ENCODE results near the gene SUFU. TPM values are rescaled to one million over a fixed set of nuclear protein-coding genes. Genes with fewer than 3 reads are reported as not detected.

SUFU gene
- total and polyA plus RNA-seq, 7 donors, result 1.2 to 10.5 (median 6.6) TPM

DNA sequence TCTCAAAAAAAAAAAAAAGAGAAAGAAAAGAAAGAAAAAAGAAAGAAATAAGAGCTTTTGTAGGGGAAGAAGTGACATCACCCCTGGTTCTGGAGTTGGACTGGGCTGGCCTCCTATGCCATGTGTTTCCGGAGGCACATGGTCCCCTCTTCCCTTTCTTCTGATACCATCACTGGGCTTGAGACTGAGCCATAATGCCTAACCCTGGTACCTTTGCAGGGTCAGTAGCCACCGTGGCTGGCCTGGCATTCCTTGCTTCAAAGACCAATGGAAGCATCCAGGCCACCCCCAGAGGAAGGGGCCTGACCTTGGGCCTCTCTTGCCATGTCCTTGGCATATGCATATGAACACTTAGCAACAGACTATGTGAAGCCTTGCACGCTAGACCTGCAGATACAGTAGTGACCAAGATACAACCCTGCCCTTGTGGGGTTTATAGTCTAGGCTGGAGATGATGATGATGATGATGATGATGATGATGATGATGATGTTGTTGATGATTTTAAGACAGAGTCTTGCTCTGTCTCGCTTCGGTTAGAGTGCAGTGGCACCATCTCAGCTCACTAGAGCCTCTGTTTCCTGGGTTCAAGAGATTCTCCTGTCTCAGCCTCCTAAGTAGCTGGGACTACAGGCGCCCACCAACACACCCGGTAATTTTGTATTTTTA lies 31.8 kb downstream of the SUFU start:
- Histone ChIP-seq H3K4me1 (no peaks in the 10 kb centered on the region), H3K9me3 (no peaks in the 10 kb centered on the region), H3K4me3 (no peak overlapping the region), H3K27ac (no peak overlapping the region), H3K27me3 (no peaks in the 10 kb centered on the region), H3K36me3 (no peaks in the 10 kb centered on the region)
- intact Hi-C loops (cut with DNase I), result no loop called here
- no peak for TF ChIP-seq EP300 (IDR thresholded peaks at IDR 0.05)
- no peak for TF ChIP-seq CTCF (IDR thresholded peaks at IDR 0.05)
- TF ChIP-seq POLR2A (IDR thresholded peaks at IDR 0.05), result no peak
- TF ChIP-seq POLR2AphosphoS5 (IDR thresholded peaks at IDR 0.05), result no peak
- WGBS, 2 donors, result 96 to 98% methylated on average over 7 of the region's 7 CpGs
- no peak for DNase-seq

GRCh38 chr10:102537367-102537766 lies 33.6 kb downstream of the SUFU start:
- H3K27me3 ChIP-seq, result no peaks in the 10 kb centered on the region
- TF ChIP-seq POLR2A (IDR thresholded peaks at IDR 0.05) (no peak), POLR2AphosphoS5 (IDR thresholded peaks at IDR 0.05) (no peak), CTCF (IDR thresholded peaks at IDR 0.05) (no peak), EP300 (IDR thresholded peaks at IDR 0.05) (no peak)
- intact Hi-C loops (cut with DNase I), result no loop called here
- DNase-seq, result no peak
- H3K4me1 ChIP-seq, result no peaks in the 10 kb centered on the region
- no peaks in the 10 kb centered on the region for H3K9me3 ChIP-seq
- H3K27ac ChIP-seq, result no peak overlapping the region
- H3K36me3 ChIP-seq, result no peaks in the 10 kb centered on the region
- no peak overlapping the region for H3K4me3 ChIP-seq

DNA sequence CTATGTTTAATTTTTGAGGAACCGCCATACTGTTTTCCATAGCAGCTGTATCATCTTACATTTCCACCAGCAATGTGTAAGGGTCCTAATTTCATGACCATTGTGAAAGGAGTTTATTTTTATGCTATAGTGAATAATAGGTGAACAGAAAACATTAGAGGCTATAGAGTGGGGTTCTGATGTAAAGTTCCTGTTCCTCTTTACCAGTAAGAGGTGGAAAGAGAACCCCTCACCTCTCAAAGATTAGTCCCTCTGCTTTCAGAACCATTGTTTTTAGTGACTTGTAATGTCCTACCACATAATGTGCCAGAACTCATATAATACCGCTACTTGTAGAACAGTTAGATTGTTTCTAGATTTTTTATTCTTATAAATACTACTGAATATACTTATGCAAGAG lies 34.2 kb downstream of the SUFU start:
- intact Hi-C loops (cut with DNase I), result no loop called here
- Histone ChIP-seq H3K36me3 (no peaks in the 10 kb centered on the region), H3K9me3 (no peaks in the 10 kb centered on the region), H3K27me3 (no peaks in the 10 kb centered on the region), H3K4me3 (no peak overlapping the region), H3K27ac (no peak overlapping the region), H3K4me1 (no peaks in the 10 kb centered on the region)
- TF ChIP-seq EP300 (IDR thresholded peaks at IDR 0.05) (no peak), POLR2AphosphoS5 (IDR thresholded peaks at IDR 0.05) (no peak), POLR2A (IDR thresholded peaks at IDR 0.05) (no peak)
- WGBS, 2 donors, result 96 to 98% methylated on average over 2 of the region's 2 CpGs
- DNase-seq, result no peak

- Histone ChIP-seq H3K27ac (no peak overlapping the region), H3K36me3 (no peaks in the 10 kb centered on the region), H3K27me3 (no peaks in the 10 kb centered on the region), H3K9me3 (no peaks in the 10 kb centered on the region), H3K4me1 (no peaks in the 10 kb centered on the region), H3K4me3 (no peak overlapping the region)
- no peak for TF ChIP-seq EP300 (IDR thresholded peaks at IDR 0.05)
- no peak for TF ChIP-seq POLR2AphosphoS5 (IDR thresholded peaks at IDR 0.05)
- no peak for TF ChIP-seq POLR2A (IDR thresholded peaks at IDR 0.05)
- TF ChIP-seq CTCF (IDR thresholded peaks at IDR 0.05), result no peak
- DNase-seq, result no peak
- intact Hi-C loops (cut with DNase I), result no loop called here
- 91% methylated on average over 2 of the region's 2 CpGs for WGBS, 2 donors
Measured at GRCh38 chr10:102538811-102539210, 35.0 kb downstream of the SUFU start.

DNA sequence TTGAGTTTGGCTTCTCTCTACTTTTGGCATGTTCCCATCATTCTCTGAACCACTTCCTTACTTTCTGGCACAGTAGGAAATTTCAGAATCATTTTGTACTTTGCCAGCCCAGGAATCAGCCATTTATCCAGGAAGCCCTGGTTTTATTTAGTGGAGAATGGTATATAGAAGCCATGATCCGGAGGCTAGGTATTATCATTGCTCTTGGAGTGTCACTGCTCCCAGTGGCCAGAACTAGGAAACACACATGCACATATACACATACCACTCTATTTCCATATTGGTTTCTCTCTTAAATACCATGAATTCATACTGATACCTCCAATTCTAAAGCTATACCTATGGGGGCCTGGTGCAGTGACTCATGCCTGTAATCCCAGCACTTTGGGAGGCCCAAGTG lies 36.3 kb downstream of the SUFU start:
- WGBS, 2 donors, result 83 to 95% methylated on average over 1 of the region's 1 CpG
- TF ChIP-seq EP300 (IDR thresholded peaks at IDR 0.05) (no peak), CTCF (IDR thresholded peaks at IDR 0.05) (peak in 1 of 4 experiments; percentile 9)
- intact Hi-C loops (cut with DNase I), result no loop called here
- DNase-seq, result no peak
- no peaks in the 10 kb centered on the region for H3K4me1 ChIP-seq
- no peaks in the 10 kb centered on the region for H3K27me3 ChIP-seq
- H3K27ac ChIP-seq, result no peak overlapping the region
- H3K9me3 ChIP-seq, result no peaks in the 10 kb centered on the region
- no peak overlapping the region for H3K4me3 ChIP-seq
- no peaks in the 10 kb centered on the region for H3K36me3 ChIP-seq

All from sigmoid colon (tissue), 7 donors.